Liver (tissue), 9 donors: ENCODE results near the gene BACH2. TPM values are rescaled to one million over a fixed set of nuclear protein-coding genes. Genes with fewer than 3 reads are reported as not detected.

Source experiments
- DNase-seq: peaks from one replicate; pipeline ENCODE4 v3.0.0-alpha.2; 2017; ENCODE audit warnings: low spot score
- H3K27ac ChIP-seq, 2 donors: one replicate each; pipeline ENCODE4 v1.7.0; 2013; ENCODE audit warnings: inconsistent platforms in 2 of 2, low read length in 2 of 2, control low read depth in 1 of 2, low read depth in 1 of 2, mild to moderate bottlenecking in 1 of 2
- H3K27me3 ChIP-seq, 4 donors: one replicate each; pipeline versions ENCODE4 v1.6.1 to v1.7.0; 2013; ENCODE audit warnings: low read length in 3 of 4, inconsistent platforms in 1 of 4, mild to moderate bottlenecking in 1 of 4, moderate library complexity in 1 of 4; ENCODE audit not compliant: control insufficient read depth in 4 of 4, insufficient read depth in 4 of 4
- H3K36me3 ChIP-seq, 4 donors: one replicate each; pipeline versions ENCODE4 v1.6.1 to v1.7.0; 2013; ENCODE audit warnings: low read length in 3 of 4, mild to moderate bottlenecking in 3 of 4, low read depth in 1 of 4, moderate library complexity in 1 of 4; ENCODE audit not compliant: control insufficient read depth in 4 of 4, insufficient read depth in 3 of 4
- H3K4me1 ChIP-seq, 4 donors: one replicate each; pipeline versions ENCODE4 v1.6.1 to v1.7.0; 2013; ENCODE audit warnings: low read length in 3 of 4, mild to moderate bottlenecking in 3 of 4, moderate library complexity in 1 of 4; ENCODE audit not compliant: control insufficient read depth in 4 of 4, insufficient read depth in 4 of 4
- H3K4me3 ChIP-seq, 3 donors: one replicate each; pipeline versions ENCODE4 v1.6.1 to v1.7.0; 2013; ENCODE audit warnings: low read length in 3 of 3, control low read depth in 1 of 3, low read depth in 1 of 3, mild to moderate bottlenecking in 1 of 3
- H3K9ac ChIP-seq, 2 donors: one replicate each; pipeline ENCODE4 v1.7.0; 2013; ENCODE audit warnings: low read length in 2 of 2, mild to moderate bottlenecking in 2 of 2, moderate library complexity in 2 of 2, control low read depth in 1 of 2, low read depth in 1 of 2
- H3K9me3 ChIP-seq, 4 donors: one replicate each; pipeline versions ENCODE4 v1.6.1 to v1.7.0; 2013; ENCODE audit warnings: low read length in 3 of 4; ENCODE audit not compliant: control insufficient read depth in 4 of 4
- ATF3 ChIP-seq: IDR thresholded peaks from 2 replicates; pipeline ENCODE4 v1.6.1; 2016; ENCODE audit warnings: antibody characterized with exemption
- CTCF ChIP-seq: fragments of 150-350 bp; IDR thresholded peaks from 2 replicates; pipeline ENCODE4 v1.5.1; 2017; ENCODE audit warnings: improper control_type of control experiment, low read depth, low read length; ENCODE audit not compliant: missing input control
- EGR1 ChIP-seq, 2 donors: IDR thresholded peaks; 2 replicates each; pipeline ENCODE4 v1.6.1; 2016 to 2018; ENCODE audit warnings: antibody characterized with exemption in 2 of 2, low read depth in 2 of 2
- FOXA1 ChIP-seq: IDR thresholded peaks from 2 replicates; pipeline ENCODE4 v1.6.1; 2016; ENCODE audit warnings: antibody characterized with exemption
- FOXA2 ChIP-seq: IDR thresholded peaks from 2 replicates; pipeline ENCODE4 v1.6.1; 2016; ENCODE audit warnings: antibody characterized with exemption
- GABPA ChIP-seq, 2 donors: IDR thresholded peaks in 1 of 2; conservative IDR thresholded peaks in 1 of 2; 2 replicates each; pipeline ENCODE4 v1.6.1; 2016; ENCODE audit warnings: antibody characterized with exemption in 2 of 2, mild to moderate bottlenecking in 1 of 2, moderate library complexity in 1 of 2
- HNF4A ChIP-seq, 2 donors: conservative IDR thresholded peaks; 2 replicates each; pipeline ENCODE4 v1.6.1; 2016; ENCODE audit warnings: antibody characterized with exemption in 2 of 2, mild to moderate bottlenecking in 2 of 2
- HNF4G ChIP-seq: IDR thresholded peaks from 2 replicates; pipeline ENCODE4 v1.6.1; 2016; ENCODE audit warnings: antibody characterized with exemption
- JUND ChIP-seq, 2 donors: IDR thresholded peaks; 2 replicates each; pipeline ENCODE4 v1.6.1; 2016; ENCODE audit warnings: antibody characterized with exemption in 2 of 2
- MAX ChIP-seq: IDR thresholded peaks from 2 replicates; pipeline ENCODE4 v1.6.1; 2016; ENCODE audit warnings: antibody characterized with exemption
- NR2F2 ChIP-seq: IDR thresholded peaks from 2 replicates; pipeline ENCODE4 v1.6.1; 2016; ENCODE audit warnings: antibody characterized with exemption
- RAD21 ChIP-seq, 2 donors: IDR thresholded peaks; 2 replicates each; pipeline ENCODE4 v1.6.1; 2016; ENCODE audit warnings: antibody characterized with exemption in 2 of 2, mild to moderate bottlenecking in 2 of 2
- SP1 ChIP-seq: IDR thresholded peaks from 2 replicates; pipeline ENCODE4 v1.6.1; 2018; ENCODE audit warnings: antibody characterized with exemption, mild to moderate bottlenecking
- TAF1 ChIP-seq: conservative IDR thresholded peaks from 2 replicates; pipeline ENCODE4 v1.6.1; 2016; ENCODE audit warnings: antibody characterized with exemption, mild to moderate bottlenecking
- YY1 ChIP-seq: IDR thresholded peaks from 2 replicates; pipeline ENCODE4 v1.6.1; 2016; ENCODE audit warnings: antibody characterized with exemption, mild to moderate bottlenecking
- ZBTB33 ChIP-seq: IDR thresholded peaks from 2 replicates; pipeline ENCODE4 v1.6.1; 2016; ENCODE audit warnings: antibody characterized with exemption
- WGBS: extraction: QIAGEN DNeasy Blood & Tissue Kit; methylation state at CpG from one replicate; pipeline ENCODE4 v1.1.7; 2013; 5-methylcytosine and 5-hydroxymethylcytosine counted together
- polyA plus RNA-seq, 2 donors: library from polyadenylated mRNA; stranded (reverse) in 1 of 2; unstranded in 1 of 2; fragments of 200-250 nt in 1 of 2; fragments of >200 nt in 1 of 2; fragmentation: Nextera tagmentation in 1 of 2; extraction: Ambion mirVana in 1 of 2; gene quantifications; one replicate each; pipeline versions ENCODE4 v1.2.1 to v1.2.3, GENCODE V29; 2013 to 2015
- total RNA-seq, 2 donors: library from RNA; depleted of rRNA; stranded (reverse); fragments of >200 nt; gene quantifications; one replicate each; pipeline ENCODE4 v1.2.3, GENCODE V29; 2014
- donor health status: healthy.
- donor health status: healthy.
- donor health status: healthy.
- donor health status: healthy.
- donor health status: healthy.

BACH2 gene
- total and polyA plus RNA-seq, 4 donors = 1.9 to 3.7 (median 1.9) TPM

- WGBS = 85% methylated on average over 8 of the region's 8 CpGs
- Histone ChIP-seq H3K4me1 (peaks cover 0 to 3% (median 1%) of the 10 kb centered on the region in 4 donors), H3K9ac (no peak overlapping the region), H3K4me3 (no peak overlapping the region), H3K9me3 (no peaks in the 10 kb centered on the region), H3K36me3 (no peaks in the 10 kb centered on the region), H3K27ac (no peak overlapping the region), H3K27me3 (no peaks in the 10 kb centered on the region)
- no peak for DNase-seq
- no peak for TF ChIP-seq EGR1 (IDR thresholded peaks at IDR 0.05; ENCODE audit: low read depth in 2 of 2)
- no peak for TF ChIP-seq YY1
- no peak for TF ChIP-seq MAX
Measured at GRCh38 chr6:89999945-90000825, 296.5 kb downstream of the BACH2 start.

GRCh38 chr6:89999154-89999553 is 297.5 kb downstream of the BACH2 start:
- no peaks in the 10 kb centered on the region for H3K36me3 ChIP-seq
- H3K27ac ChIP-seq = no peak overlapping the region
- TF ChIP-seq ATF3 = no peak
- TF ChIP-seq TAF1 = no peak
- TF ChIP-seq RAD21 (IDR thresholded peaks at IDR 0.05) = no peak
- no peak for TF ChIP-seq SP1
- TF ChIP-seq MAX = no peak
- no peak for TF ChIP-seq HNF4A (conservative IDR thresholded peaks at IDR 0.05)
- TF ChIP-seq CTCF = no peak
- no peak for TF ChIP-seq GABPA (IDR thresholded peaks at IDR 0.05 in 1 of 2, conservative IDR thresholded peaks at IDR 0.05 in 1 of 2)
- no peak for TF ChIP-seq NR2F2
- TF ChIP-seq HNF4G = no peak
- no peak for TF ChIP-seq JUND (IDR thresholded peaks at IDR 0.05)
- TF ChIP-seq EGR1 (IDR thresholded peaks at IDR 0.05; ENCODE audit: low read depth in 2 of 2) = no peak
- no peak for TF ChIP-seq FOXA2
- no peak for TF ChIP-seq ZBTB33
- no peak for TF ChIP-seq FOXA1
- TF ChIP-seq YY1 = no peak
- WGBS = 50% methylated on average over 4 of the region's 4 CpGs
- no peaks in the 10 kb centered on the region for H3K27me3 ChIP-seq
- no peak overlapping the region for H3K4me3 ChIP-seq
- no peak for DNase-seq
- H3K9me3 ChIP-seq = no peaks in the 10 kb centered on the region
- no peak overlapping the region for H3K9ac ChIP-seq
- peaks cover 0 to 3% (median 0%) of the 10 kb centered on the region in 4 donors for H3K4me1 ChIP-seq
